NB4 (cell line): ENCODE data around the gene ZNF57.

Experiments used
- CTCF ChIP-seq: IDR thresholded peaks from one replicate; pipeline ENCODE4 v1.5.1; 2012; ENCODE audit warnings: low read depth, low read length
- MYC ChIP-seq: IDR thresholded peaks from 2 replicates; pipeline ENCODE4 v1.6.1; 2011; ENCODE audit warnings: low read depth, low read length
- POLR2A ChIP-seq: IDR thresholded peaks from 2 replicates; pipeline ENCODE4 v1.6.1; 2011; ENCODE audit warnings: mild to moderate bottlenecking; ENCODE audit not compliant: insufficient read length; ENCODE audit errors: extremely low read depth
- TF ChIP-seq, protein P1 (sequence below): IDR thresholded peaks from 2 replicates; pipeline ENCODE4 v1.6.1; 2011; ENCODE audit warnings: low read depth, low read length

GRCh38 chr19:2917275-2918184, 16.8 kb downstream of the ZNF57 start:
- TF ChIP-seq CTCF (no peak), POLR2A (no peak), MYC (no peak)
- TF ChIP-seq, protein P1, sequence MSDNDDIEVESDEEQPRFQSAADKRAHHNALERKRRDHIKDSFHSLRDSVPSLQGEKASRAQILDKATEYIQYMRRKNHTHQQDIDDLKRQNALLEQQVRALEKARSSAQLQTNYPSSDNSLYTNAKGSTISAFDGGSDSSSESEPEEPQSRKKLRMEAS, result no peak
